HEK293 (cell line): Measurements from ENCODE around the gene ASXL1.

Experiments
- CTCF ChIP-seq: fragments of 450-650 bp; formaldehyde crosslinking; IDR thresholded peaks from 2 replicates; pipeline ENCODE4 v1.5.1; 2016; ENCODE audit warnings: missing biosample characterization, missing genetic modification characterization
- ZFP3 ChIP-seq: fragments of 450-650 bp; formaldehyde crosslinking; IDR thresholded peaks from 2 replicates; pipeline ENCODE4 v1.5.1; 2016; ENCODE audit warnings: low read depth, missing biosample characterization, missing genetic modification characterization
- ZNF174 ChIP-seq: fragments of 450-650 bp; formaldehyde crosslinking; IDR thresholded peaks from 2 replicates; pipeline ENCODE4 v1.5.0; 2017; ENCODE audit warnings: missing biosample characterization, mild to moderate bottlenecking, missing genetic modification characterization

- TF ChIP-seq ZNF174 (tag by site-specific recombination) (no peak), CTCF (tag by site-specific recombination) (no peak), ZFP3 (tag by site-specific recombination) (no peak)
Measured at GRCh38 chr20:32418376-32418775, 60.2 kb downstream of the ASXL1 start.
